Skin of body (tissue), 2 donors: Measurements from ENCODE around the gene SAV1. TPM values are rescaled to one million over a fixed set of nuclear protein-coding genes. Genes with fewer than 3 reads are reported as not detected.
A peak's percentile ranks its signal among the peaks of the same experiment; 100 is the strongest.
"Not testable (repeated sequence)": the region's sequence is repeated elsewhere in the genome, so short reads cannot be mapped to it uniquely, and the experiment has no call there.

Experiments used
- DNase-seq: peaks from one replicate; lab custom pipeline; 2025; lab: John Stamatoyannopoulos, UW
- total RNA-seq: library from RNA; depleted of rRNA; stranded (reverse); fragments of >200 nt; gene quantifications from one replicate; pipeline ENCODE4 v1.2.3, GENCODE V29; 2014

Gene SAV1
- total RNA-seq, 1 donor from 2014 or later = 45.1 TPM

DNA sequence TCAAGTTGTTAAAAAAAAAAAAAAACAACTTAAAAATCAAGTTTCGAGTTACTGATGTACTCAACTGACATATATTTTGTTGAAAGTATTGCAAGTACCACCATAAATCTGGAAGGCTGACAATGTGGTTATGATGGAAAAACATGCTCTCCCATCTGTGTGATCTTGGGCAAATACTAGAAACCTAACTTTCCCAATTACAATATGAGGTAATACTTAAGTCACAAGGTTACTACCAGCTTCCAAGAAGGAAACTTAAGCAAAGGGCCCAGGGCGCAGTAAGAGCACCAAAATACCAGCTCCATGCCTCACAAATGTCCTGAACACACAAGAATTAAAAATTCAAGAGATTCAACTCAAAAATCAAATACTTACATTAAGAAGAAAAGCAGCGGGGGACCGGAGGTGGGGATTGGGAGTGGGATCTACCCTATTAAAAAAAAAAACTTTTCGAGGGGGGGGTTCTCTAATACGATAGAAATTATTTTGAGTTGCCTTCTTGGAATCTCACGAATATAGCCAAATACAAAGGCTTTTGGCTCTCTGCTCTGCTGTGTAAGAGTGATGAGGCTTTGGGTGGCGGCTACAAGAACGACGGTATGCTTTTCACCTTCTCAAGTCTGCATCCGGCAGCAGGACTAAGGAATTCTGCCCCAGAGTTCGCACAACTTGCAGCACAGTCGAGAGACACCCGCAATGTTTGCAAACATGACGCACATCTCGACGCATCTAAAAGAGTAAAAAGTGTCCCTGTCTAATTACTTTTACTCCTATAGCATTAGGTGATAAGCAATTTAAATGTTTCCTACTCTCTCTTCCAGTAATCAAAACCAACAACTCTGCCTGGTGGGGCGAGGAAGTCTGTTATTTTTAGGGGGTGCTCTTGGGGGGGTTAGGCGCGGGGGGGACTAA, 1.1 kb downstream of the SAV1 start:
- DNase-seq = peak; percentile 76

DNA sequence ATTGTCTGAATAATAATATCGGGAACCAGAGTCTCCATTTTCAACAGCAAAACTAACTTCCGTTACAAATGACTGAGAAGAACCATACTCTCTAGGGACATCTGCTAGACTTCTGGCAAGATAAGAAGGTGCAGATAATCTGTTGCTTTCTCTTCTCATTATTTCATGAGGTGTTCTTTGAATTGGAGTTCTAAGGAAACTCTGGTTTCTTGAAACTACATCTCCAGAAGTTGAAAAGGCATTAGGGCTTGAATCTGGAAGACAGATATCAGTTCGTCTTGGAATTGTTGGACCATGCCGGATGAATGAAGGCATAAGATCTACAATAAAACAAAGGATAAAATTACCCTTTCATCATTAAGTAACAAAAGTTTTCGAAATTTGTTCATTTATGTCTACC, 2.8 kb downstream of the SAV1 start:
- not testable (repeated sequence) for DNase-seq

DNA sequence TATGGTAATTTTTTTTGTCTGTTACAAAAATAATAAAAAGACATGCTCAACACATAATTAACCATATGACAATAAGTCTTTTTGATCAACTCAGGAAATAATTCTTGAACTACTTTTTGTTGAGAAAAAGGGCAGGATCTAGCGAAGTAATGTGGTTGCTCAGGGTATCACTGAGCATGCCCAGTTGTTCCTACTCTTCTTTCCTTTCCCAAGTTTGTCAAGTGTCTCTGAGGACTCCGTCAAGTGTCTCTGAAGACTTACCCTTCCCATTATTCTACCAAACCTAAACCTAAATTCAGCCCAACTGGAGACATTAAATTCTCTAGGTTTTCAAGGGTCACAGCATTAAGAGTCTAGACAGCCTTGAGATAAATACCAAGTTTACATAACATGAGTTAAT, 3.5 kb downstream of the SAV1 start:
- not testable (repeated sequence) for DNase-seq

DNA sequence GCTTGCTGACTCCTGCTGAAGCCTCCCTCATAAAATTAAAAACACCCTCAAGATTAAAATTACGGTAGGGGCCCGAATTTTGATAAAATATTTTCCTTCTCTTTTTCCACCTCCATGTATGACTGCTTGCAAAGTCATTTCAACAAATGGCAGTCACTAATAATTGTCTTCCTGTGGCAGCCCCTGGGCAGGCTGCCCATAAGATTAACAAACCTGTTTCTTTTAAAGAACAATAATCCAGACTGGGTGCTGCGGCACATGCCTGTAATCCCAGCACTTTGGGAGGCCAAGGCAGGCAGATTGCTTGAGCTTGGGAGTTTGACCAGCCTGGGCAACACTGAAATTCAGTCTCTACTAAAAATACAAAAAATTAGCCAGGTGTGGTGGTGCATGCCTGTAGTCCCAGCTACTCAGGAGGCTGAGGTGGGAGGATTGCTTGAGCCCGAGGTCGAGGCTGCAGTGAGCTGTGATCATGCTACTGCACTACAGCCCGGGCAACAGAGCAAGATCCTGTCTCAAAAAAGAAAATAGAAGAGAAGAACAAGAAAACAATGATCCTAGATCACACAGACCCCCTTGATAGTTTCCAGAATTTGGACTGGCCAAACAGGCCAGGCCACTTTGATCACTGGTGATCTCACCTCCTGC, 8.7 kb downstream of the SAV1 start:
- no peak for DNase-seq

DNA sequence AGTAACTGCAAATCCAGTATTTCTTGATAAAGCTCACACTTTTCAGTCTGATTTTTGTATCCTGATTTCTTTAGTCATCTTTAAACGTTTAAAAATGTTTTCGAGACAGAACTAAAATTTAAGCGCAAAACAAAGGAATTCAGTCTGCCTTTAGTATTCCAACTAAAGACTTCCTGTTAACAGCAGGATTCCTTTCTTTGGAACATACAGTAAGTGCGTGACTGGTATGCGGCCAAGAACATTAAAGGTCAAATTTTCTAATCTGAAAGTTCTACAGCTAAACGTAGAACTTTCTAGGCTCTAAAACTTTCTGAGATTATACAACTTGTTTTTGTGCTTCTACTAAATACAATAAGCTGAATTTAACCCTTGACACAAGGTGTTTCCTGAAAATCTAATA, 9.9 kb downstream of the SAV1 start:
- peak; percentile 50 for DNase-seq

DNA sequence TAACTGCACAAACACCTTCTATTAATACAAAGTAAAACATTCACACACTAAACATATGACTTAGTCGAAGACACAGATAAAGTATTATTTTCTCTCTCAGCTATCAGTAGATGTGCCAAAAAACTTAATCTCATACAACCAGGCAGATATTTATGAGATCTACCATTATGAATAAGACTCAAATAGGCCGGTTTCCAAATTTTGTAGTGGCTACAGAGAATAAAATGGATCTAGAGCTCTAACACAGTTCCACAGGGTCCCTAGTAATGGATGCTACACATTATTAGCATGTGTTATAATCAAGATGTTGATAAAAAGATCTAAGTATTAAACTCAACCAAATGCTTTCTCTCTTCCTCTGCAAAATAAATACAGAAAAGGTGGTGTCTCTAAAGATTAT, 10.4 kb downstream of the SAV1 start:
- DNase-seq = no peak

DNA sequence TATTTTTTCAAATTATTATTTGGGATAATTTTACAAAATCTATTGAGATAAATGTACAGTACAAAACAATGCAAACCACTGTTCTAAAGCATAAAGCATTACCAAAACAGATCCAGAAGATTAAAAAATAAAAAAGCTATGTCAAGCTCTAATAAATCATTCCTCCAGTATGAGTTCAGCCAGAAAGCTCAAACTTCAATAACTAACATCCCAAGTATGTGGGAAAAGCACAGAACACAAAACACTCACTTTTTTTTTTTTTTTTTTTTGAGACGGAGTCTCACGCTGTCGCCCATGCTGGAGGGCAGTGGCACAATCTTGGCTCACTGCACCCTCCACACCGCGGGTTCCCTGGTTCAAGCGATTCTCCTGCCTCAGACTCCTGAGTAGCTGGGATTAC, 11.3 kb downstream of the SAV1 start:
- DNase-seq = no peak

DNA sequence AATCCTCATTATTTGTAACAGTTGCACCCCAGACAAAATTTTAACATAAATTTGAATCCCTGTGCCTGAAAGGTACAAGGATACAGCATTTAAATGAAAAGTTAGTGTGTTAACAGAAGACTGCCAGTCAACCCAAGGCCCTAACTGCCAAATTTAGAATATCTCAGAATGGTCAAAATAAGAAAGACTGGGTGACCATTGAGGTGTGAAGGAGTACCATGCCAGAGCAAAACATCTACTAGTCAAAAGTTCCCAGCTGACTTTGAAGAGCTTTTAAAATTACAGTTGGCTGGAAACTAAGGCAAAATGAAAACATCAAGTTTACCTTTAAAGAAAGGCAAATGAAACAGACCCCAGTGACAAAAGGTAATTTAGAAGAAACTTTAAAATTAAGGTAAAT, 18.4 kb downstream of the SAV1 start:
- DNase-seq = no peak

DNA sequence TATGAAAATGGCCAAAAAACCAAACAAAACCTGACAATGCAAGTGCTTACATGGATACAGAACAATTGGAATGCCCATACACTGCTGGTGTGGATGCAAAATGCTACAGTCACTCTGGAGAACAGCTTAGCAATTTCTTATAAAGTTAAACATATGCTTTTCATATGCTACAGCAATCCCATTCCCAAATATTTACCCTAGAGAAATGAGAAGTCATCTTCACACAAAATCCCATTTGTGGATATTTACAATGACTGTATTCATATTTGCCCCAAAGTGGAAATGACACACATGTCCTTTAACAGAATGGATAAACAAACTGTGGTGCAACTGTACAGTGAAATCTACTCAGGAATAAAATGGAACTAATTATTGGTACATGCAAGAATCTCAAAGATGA, 20.4 kb downstream of the SAV1 start:
- peak; percentile 87 for DNase-seq

DNA sequence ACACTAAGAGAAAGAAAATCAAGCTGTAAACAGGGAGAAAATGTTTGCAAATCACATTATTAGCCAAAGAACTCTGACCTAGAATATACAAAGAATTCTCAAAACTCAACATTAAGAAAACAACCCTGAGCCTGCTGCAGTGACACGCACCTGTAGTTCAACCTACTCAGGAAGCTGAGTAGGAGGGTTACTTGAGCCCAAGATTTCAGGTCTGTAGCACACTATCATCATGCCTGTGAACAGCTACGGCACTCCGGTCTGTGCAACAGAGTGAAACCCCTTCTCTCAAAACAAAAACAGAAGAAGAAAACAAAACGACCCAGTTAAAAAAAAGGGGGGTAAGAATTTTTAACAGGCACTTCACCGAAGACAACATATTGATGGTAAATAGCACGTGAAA, 20.8 kb downstream of the SAV1 start:
- no peak for DNase-seq

DNA sequence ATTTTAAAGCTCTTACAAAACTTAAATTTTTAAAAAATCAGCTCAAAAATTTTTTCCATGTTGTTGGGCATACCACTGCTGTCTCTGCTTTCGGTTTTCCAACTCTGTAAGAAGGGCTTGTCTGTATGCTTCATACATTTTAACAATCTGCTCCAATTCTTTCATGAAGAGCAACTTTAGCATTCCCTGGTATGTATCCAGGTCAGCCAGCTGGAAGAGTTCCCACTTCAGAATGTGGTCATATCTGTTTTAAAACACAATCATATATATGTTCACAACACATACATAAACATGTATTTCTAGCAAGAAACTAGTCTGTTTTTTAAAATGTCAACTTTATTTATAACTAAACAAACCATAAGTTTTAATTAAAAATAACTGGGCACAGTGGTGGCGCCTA, 33.0 kb downstream of the SAV1 start:
- DNase-seq = peak; percentile 14

DNA sequence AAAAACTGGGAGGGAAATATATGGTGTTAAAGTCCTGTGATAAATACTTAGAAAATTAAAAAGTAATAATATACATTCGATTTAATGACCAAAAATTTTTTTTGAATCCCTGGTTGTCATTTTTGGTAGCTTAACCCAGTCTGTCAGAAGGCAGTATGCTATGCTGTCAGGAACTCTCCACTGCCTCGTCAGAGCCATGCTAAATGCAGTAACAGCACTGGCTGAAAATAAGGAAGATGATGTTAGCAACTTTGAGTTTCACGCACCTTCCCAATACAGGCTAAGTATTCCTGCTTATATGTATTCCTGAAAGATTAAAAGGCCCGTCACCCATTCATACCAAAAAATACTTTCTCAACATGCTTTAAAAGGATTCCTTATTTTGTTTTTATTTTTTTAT, 34.2 kb downstream of the SAV1 start:
- no peak for DNase-seq

DNA sequence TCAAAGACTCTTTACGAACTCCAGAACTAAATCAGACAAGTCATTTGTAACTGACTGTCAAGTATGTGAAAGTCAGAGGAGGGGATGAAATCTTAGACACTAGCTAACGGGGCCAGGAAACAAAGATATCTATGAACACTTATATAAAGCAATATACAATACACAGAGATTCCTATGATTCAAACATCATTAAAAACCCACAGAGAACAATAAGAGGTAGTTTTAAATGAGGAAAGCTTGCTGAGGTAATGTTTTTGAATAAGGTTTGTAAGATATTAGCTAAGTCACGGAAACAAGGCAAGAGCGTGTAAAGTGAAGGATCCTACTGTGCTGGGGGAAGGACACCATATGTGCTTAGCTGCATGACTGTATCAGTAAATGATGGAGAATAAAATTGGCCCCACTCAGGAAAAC, 36.7 kb downstream of the SAV1 start:
- DNase-seq = peak; percentile 48

DNA sequence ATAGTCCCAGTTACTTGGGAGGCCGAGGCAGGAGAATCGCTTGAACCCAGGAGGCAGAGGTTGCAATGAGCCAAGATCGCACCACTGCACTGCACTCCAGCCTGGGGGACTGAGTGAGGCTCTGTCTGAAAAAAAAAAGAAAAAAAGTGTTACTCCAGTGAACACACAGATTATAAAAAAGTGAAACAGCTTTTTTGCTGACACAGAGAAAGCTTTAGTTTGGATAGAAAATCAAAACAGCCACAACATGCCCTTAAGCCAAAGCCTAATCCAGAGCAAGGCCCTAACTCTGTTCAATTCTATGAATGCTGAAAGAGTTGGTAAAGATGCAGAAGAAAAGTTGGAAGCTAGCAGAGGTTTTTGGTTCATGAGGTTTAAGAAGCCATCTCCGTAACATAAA, 43.2 kb downstream of the SAV1 start:
- DNase-seq = not testable (repeated sequence)

DNA sequence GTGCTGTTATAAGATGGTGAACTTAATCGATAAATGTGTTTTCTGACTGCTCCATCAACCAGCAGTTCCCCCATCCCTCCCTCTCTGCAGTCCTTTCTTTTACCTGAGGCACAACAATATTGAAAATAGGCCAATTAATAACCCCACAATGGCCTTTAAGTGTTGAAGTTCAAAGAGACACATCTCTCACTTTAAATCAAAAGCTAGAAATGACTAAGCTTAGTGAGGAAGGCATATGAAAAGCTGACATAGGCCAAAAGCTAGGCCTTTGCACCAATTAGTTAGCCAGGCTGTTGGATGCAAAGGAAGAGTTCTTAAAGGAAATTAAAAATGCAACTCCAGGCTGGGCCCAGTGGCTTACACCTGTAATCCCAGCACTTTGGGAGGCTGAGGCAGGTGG, 43.7 kb downstream of the SAV1 start:
- no peak for DNase-seq

DNA sequence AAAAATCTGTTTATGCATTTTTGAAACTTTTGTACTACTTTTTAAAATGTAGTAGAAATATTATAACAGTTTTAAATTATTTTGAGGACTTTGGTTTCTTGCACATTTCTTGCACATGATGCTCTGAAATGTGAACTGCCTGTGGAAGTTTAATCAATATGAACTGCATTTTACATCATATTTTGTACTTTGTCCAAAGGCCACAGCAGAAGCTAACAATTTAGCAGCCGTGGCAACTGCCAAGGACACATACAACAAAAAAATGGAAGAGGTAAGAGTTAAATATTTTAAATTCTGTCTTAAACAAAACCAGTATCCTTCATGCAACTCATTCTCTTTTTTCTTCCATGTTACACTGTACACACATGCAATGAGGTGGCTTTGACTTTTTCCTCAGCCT, 45.1 kb downstream of the SAV1 start:
- peak; percentile 18 for DNase-seq

DNA sequence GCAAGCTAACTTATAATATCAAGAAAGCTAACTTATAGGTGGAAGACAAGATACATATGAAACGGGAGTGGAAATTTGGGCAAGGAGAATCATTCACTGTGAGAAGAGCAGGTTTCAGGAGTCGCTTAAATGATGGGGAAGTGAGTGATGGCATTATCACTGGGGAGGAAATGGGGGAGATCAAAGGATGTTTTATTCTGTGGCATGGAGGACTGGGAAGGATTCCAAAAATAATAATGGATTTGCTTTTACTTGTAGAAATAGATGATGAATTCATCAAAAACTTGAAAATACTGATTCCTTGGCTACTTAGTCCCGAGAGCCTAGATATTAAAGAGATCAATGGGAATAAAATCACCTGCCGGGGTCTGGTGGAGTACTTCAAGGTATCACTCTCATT, 47.8 kb downstream of the SAV1 start:
- no peak for DNase-seq

DNA sequence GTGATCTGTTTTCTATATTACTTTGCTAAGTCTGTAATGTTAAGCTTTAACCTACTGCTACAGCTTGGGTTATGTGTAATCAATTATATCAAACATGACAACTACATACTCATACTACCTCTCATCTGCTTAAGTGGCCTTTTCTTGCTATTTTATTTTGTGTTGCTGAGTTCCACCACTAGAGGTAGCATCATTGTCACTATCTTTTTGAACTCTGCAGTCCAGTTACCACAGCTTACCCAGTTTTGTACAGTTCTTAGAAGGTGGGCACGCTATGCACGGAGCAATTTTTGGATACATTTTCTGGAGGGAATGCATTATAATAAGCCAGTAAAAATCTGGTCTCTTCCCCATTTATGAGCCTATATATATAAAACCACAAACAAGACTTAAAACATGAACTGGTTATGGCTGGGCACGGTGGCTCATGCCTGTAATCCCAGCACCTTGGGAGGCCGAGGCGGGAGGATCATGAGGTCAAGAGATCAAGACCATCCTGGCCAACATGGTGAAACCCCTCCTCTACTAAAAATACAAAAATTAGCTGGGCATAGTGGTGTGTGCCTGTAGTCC, 48.5 kb downstream of the SAV1 start:
- DNase-seq = peak; percentile 22

DNA sequence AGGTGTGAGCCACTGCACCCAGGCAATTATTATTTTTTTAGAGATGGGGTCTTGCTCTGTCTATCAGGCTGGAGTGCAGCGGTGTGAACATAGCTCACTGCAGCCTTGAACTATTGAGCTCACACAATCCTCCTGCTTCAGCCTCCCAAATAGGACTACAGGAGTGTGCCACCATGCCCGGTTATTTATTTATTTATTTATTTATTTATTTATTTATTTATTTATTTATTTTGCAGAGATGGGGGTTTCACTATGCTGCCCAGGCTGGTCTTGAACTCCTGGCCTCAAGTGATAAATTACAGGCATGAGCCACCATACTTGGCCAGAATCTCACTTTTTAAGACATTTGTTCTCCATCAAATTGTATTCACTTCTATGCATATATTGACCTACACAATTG, 51.8 kb downstream of the SAV1 start:
- no peak for DNase-seq

DNA sequence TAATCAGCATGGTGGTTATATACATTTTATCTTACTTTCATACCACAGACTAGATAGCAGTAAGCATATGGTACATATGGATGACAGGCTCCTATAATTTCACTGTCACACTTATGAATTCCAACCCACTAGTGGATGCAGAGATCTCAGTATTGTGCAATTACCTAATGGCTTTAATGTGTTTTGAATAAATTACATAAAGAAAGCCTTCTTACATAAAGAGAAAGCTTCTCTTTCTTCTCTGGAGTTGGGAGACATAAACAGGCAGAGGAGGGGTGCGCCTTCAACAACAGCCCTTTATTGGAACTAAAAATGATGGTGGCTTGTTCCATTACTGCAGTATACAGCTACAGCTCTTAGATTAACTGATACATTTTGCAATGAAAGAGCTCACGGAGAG, 52.6 kb downstream of the SAV1 start:
- DNase-seq = peak; percentile 62

DNA sequence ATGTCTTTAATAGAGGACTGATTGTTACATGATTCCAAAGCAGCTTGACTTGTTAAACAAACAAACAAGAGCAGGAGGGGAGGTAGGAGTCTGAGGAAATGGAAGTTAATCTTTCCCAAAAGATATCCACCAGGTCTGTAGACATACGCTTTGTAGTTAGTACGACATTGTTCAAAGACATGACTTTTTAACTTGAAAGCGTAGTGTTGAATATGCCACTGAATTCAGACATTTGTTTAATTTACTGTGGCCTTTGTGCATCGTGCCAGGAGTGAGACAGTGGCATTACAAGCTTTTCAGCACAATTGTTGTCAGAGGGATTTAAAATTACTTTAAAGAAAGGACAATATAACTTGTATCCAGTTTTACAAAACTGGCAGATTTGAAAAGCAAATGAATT, 53.0 kb downstream of the SAV1 start:
- DNase-seq = peak; percentile 23

DNA sequence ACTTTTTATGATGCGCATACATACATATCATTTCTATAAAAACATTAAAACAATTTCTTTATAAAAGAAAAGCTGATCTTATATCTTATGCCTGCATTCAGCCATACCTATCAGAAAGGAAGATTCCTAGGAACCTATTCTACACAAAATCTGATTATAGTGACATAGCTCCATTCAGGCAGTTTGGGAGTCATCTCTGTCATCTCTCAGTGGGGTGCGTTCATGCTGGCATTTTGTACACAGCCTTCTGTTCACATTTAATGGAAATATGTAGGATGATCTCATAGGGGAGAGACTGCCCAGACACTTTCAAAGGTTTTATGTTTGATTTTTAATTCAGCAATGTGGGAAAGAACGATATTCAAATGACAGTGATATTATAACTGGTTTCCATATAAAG, 55.3 kb downstream of the SAV1 start:
- DNase-seq = no peak

DNA sequence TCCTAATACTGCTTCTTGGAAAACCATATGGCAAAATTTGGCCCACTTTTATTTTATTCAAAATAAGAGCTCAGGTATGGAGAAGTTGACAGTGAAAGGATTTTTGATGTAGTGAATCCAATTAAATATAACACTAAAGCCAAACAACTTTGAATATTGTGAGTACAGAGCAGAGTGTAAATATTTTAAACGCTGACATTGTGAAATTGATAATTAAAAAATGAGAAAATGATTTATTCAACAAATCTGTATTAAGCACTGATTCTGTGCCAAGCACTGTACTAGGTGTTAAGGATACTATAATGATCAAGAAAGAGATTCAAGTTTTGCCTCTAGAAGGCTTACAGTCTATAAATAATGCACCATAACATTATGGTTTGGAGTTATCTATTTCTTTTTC, 57.6 kb downstream of the SAV1 start:
- no peak for DNase-seq
